ENCODE measurements around the gene CCM2L.

DNA sequence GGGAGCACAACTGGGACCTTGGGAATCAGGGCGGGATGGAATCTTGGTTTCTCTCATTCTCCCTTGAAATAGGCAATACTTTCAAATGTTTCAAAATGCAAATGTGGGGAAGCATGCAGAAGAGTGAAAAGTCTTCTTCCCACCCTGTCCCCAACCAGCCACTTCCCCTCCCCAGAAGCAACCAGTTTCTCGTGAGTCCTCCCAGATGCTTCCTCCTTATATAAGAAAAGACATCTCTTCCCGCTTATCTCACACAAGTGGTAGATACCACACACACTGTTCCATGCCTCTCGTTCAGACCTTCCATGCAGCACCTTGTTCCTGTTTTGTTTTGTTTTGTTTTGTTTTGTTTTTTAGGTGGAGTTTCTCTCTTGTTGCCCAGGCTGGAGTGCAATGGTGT is 67.0 kb downstream of the CCM2L start:
- TF ChIP-seq ZNF764 (CRISPR knock-in tag; IDR thresholded peaks at IDR 0.05; ENCODE audit: low read depth) = no peak
- TF ChIP-seq CBX2 (IDR thresholded peaks at IDR 0.05; ENCODE audit: insufficient read depth, low read length, poor library complexity, severe bottlenecking) = no peak
- TF ChIP-seq TBL1XR1 (IDR thresholded peaks at IDR 0.05; ENCODE audit: low read length in 2 of 2) = no peak
- no peak for TF ChIP-seq NBN (IDR thresholded peaks at IDR 0.05; ENCODE audit: low read depth)
- TF ChIP-seq, protein P1, sequence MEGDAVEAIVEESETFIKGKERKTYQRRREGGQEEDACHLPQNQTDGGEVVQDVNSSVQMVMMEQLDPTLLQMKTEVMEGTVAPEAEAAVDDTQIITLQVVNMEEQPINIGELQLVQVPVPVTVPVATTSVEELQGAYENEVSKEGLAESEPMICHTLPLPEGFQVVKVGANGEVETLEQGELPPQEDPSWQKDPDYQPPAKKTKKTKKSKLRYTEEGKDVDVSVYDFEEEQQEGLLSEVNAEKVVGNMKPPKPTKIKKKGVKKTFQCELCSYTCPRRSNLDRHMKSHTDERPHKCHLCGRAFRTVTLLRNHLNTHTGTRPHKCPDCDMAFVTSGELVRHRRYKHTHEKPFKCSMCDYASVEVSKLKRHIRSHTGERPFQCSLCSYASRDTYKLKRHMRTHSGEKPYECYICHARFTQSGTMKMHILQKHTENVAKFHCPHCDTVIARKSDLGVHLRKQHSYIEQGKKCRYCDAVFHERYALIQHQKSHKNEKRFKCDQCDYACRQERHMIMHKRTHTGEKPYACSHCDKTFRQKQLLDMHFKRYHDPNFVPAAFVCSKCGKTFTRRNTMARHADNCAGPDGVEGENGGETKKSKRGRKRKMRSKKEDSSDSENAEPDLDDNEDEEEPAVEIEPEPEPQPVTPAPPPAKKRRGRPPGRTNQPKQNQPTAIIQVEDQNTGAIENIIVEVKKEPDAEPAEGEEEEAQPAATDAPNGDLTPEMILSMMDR (IDR thresholded peaks at IDR 0.05 in 2 of 3, conservative IDR thresholded peaks at IDR 0.05 in 1 of 3; ENCODE audit: insufficient read depth in 2 of 3, low read depth in 1 of 3, low read length in 3 of 3) = no peak
- TF ChIP-seq GTF2A2 (tag; IDR thresholded peaks at IDR 0.05) = no peak
- TF ChIP-seq, protein P2, sequence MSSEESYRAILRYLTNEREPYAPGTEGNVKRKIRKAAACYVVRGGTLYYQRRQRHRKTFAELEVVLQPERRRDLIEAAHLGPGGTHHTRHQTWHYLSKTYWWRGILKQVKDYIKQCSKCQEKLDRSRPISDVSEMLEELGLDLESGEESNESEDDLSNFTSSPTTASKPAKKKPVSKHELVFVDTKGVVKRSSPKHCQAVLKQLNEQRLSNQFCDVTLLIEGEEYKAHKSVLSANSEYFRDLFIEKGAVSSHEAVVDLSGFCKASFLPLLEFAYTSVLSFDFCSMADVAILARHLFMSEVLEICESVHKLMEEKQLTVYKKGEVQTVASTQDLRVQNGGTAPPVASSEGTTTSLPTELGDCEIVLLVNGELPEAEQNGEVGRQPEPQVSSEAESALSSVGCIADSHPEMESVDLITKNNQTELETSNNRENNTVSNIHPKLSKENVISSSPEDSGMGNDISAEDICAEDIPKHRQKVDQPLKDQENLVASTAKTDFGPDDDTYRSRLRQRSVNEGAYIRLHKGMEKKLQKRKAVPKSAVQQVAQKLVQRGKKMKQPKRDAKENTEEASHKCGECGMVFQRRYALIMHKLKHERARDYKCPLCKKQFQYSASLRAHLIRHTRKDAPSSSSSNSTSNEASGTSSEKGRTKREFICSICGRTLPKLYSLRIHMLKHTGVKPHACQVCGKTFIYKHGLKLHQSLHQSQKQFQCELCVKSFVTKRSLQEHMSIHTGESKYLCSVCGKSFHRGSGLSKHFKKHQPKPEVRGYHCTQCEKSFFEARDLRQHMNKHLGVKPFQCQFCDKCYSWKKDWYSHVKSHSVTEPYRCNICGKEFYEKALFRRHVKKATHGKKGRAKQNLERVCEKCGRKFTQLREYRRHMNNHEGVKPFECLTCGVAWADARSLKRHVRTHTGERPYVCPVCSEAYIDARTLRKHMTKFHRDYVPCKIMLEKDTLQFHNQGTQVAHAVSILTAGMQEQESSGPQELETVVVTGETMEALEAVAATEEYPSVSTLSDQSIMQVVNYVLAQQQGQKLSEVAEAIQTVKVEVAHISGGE (CRISPR knock-in tag; IDR thresholded peaks at IDR 0.05) = no peak
- TF ChIP-seq, protein P3, sequence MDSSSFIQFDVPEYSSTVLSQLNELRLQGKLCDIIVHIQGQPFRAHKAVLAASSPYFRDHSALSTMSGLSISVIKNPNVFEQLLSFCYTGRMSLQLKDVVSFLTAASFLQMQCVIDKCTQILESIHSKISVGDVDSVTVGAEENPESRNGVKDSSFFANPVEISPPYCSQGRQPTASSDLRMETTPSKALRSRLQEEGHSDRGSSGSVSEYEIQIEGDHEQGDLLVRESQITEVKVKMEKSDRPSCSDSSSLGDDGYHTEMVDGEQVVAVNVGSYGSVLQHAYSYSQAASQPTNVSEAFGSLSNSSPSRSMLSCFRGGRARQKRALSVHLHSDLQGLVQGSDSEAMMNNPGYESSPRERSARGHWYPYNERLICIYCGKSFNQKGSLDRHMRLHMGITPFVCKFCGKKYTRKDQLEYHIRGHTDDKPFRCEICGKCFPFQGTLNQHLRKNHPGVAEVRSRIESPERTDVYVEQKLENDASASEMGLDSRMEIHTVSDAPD (CRISPR knock-in tag; IDR thresholded peaks at IDR 0.05) = no peak
- TF ChIP-seq BRCA1 (IDR thresholded peaks at IDR 0.05) = no peak
- TF ChIP-seq BRCA1 (CRISPR knock-in tag; IDR thresholded peaks at IDR 0.05) = no peak
- TF ChIP-seq TEAD1 (CRISPR knock-in tag; IDR thresholded peaks at IDR 0.05) = no peak
- TF ChIP-seq EP300 (IDR thresholded peaks at IDR 0.05; ENCODE audit: low read length) = no peak
- TF ChIP-seq POLR2AphosphoS5 (IDR thresholded peaks at IDR 0.05; ENCODE audit: control insufficient read depth, insufficient read depth, low read depth, low read length) = no peak
- TF ChIP-seq, protein P4, sequence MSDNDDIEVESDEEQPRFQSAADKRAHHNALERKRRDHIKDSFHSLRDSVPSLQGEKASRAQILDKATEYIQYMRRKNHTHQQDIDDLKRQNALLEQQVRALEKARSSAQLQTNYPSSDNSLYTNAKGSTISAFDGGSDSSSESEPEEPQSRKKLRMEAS (CRISPR knock-in tag; IDR thresholded peaks at IDR 0.05) = no peak

Measured in K562 (cell line).